PC-3 (cell line): ENCODE data around the gene HSPA1L. TPM values are rescaled to one million over a fixed set of nuclear protein-coding genes. Genes with fewer than 3 reads are reported as not detected.
"Not testable (repeated sequence)": the region's sequence is repeated elsewhere in the genome, so short reads cannot be mapped to it uniquely, and the experiment has no call there.

Experiments used
- ATAC-seq: fragments of 200-7000 bp; cut with Tn5 transposase; 2 replicates; pipeline ENCODE4 v1.9.1; 2020; ENCODE audit warnings: mild to moderate bottlenecking, moderate library complexity
- BruUV-seq: library from RNA; stranded (reverse); fragments of 400-500 nt; replicated peaks from 2 replicates; lab custom pipeline; 2021; lab: Mats Ljungman, UMichigan
- CTCF ChIA-PET: fragments of 300-600 bp; sonication (Branson Sonifier 250); formaldehyde crosslinking; loops from one replicate; lab custom pipeline; 2022; ENCODE audit warnings: antibody characterized with exemption; lab: Charles Lee
- POLR2A ChIA-PET: fragments of 300-600 bp; sonication (Branson Sonifier 250); formaldehyde crosslinking; loops from one replicate; lab custom pipeline; 2022; ENCODE audit warnings: antibody characterized with exemption; ENCODE audit not compliant: unreplicated experiment; lab: Charles Lee
- DNase-seq: peaks from one replicate; pipeline ENCODE4 v3.0.0-alpha.2; 2015
- H2AFZ ChIP-seq: fragments of 300-600 bp; sonication (generic); 2 replicates; pipeline ENCODE4 v1.6.0; 2016; ENCODE audit warnings: antibody characterized with exemption, low read length
- H3F3A ChIP-seq: fragments of 300-600 bp; sonication (generic); one replicate; pipeline ENCODE4 v1.6.0; 2017; ENCODE audit warnings: antibody characterized with exemption, low read length, control low read depth, mild to moderate bottlenecking; ENCODE audit not compliant: unreplicated experiment
- H3K27ac ChIP-seq: fragments of 300-600 bp; sonication (generic); 2 replicates; pipeline ENCODE4 v1.5.1; 2016; ENCODE audit warnings: mild to moderate bottlenecking, low read length
- H3K27me3 ChIP-seq: fragments of 300-600 bp; sonication (generic); 2 replicates; pipeline ENCODE4 v1.6.1; 2016; ENCODE audit warnings: low read length, mixed read lengths
- H3K36me3 ChIP-seq: fragments of 300-600 bp; sonication (generic); 2 replicates; pipeline ENCODE4 v1.6.1; 2016; ENCODE audit warnings: low read depth, mixed run types, low read length, mixed read lengths
- H3K4me1 ChIP-seq: fragments of 300-600 bp; sonication (generic); 2 replicates; pipeline ENCODE4 v1.5.1; 2016; ENCODE audit warnings: low read length; ENCODE audit not compliant: insufficient read depth
- H3K4me2 ChIP-seq: fragments of 300-600 bp; sonication (generic); 2 replicates; pipeline ENCODE4 v1.6.0; 2016; ENCODE audit warnings: low read length
- H3K4me3 ChIP-seq: fragments of 300-600 bp; sonication (generic); 2 replicates; pipeline ENCODE4 v1.5.1; 2016; ENCODE audit warnings: mild to moderate bottlenecking, low read length, mixed read lengths
- H3K79me2 ChIP-seq: fragments of 300-600 bp; sonication (generic); 2 replicates; pipeline ENCODE4 v1.6.1; 2017; ENCODE audit warnings: low read length, mixed read lengths
- H3K9ac ChIP-seq: fragments of 300-600 bp; sonication (generic); 2 replicates; pipeline ENCODE4 v1.6.0; 2016; ENCODE audit warnings: mild to moderate bottlenecking, low read length
- H3K9me2 ChIP-seq: fragments of 300-600 bp; sonication (generic); replicated peaks from 2 replicates; pipeline ENCODE4 v1.6.1; 2016; ENCODE audit warnings: mixed run types, low read length, mixed read lengths
- H3K9me3 ChIP-seq: fragments of 300-600 bp; sonication (generic); 2 replicates; pipeline ENCODE4 v1.6.1; 2016; ENCODE audit warnings: low read length, mixed read lengths
- H4K20me1 ChIP-seq: fragments of 300-600 bp; sonication (generic); 2 replicates; pipeline ENCODE4 v1.6.1; 2016; ENCODE audit warnings: low read length, mixed read lengths
- CTCF ChIP-seq: fragments of 300-600 bp; sonication (generic); conservative IDR thresholded peaks from 2 replicates; pipeline ENCODE4 v1.5.1; 2017; ENCODE audit warnings: antibody characterized with exemption, low read depth, mild to moderate bottlenecking, low read length
- EZH2 ChIP-seq: fragments of 300-600 bp; sonication (generic); IDR thresholded peaks from one replicate; pipeline ENCODE4 v1.6.1; 2017; ENCODE audit warnings: antibody characterized with exemption, mild to moderate bottlenecking, low read length; ENCODE audit not compliant: unreplicated experiment
- EZH2phosphoT487 ChIP-seq: fragments of 300-600 bp; sonication (generic); IDR thresholded peaks from 2 replicates; pipeline ENCODE4 v1.6.1; 2018; ENCODE audit warnings: mild to moderate bottlenecking, antibody characterized with exemption, low read length, borderline replicate concordance
- intact Hi-C: fragments of 100-400 bp; cut with micrococcal nuclease; formaldehyde crosslinking; loops from 2 replicates; pipeline ENCODE4 v1.9.0; 2023
- total RNA-seq: library from RNA; depleted of rRNA; stranded (reverse); fragments of >200 nt; gene quantifications from 2 replicates; pipeline ENCODE4 v1.2.3, GENCODE V29; 2014

HSPA1L gene
- total RNA-seq, 1 experiment from 2014 or later, result 0.26 TPM

GRCh38 chr6:31858707-31859106 lies 43.6 kb upstream of the HSPA1L start:
- H3K9me3 ChIP-seq, result no peaks in the 10 kb centered on the region
- no peak overlapping the region for H3K4me2 ChIP-seq
- H3F3A ChIP-seq, result no peaks in the 10 kb centered on the region
- DNase-seq (no peak), ATAC-seq (no peak)
- no peak overlapping the region for H2AFZ ChIP-seq
- intact Hi-C loops, result no loop called here
- no peak for TF ChIP-seq CTCF
- peaks cover 7% of the 10 kb centered on the region for H3K36me3 ChIP-seq
- 0 out of 2 replicates have a peak, but pooled peaks cover 5% of the 10 kb centered on the region for H3K79me2 ChIP-seq
- H3K27me3 ChIP-seq, result no peaks in the 10 kb centered on the region
- peaks cover 5% of the 10 kb centered on the region; the same call in 1 of the 2 replicates for H3K4me1 ChIP-seq
- H3K9me2 ChIP-seq, result no peaks in the 10 kb centered on the region
- no peak overlapping the region for H3K27ac ChIP-seq
- BruUV-seq, result no TSS peak
- CTCF ChIA-PET, result no interaction called here
- H3K9ac ChIP-seq, result no peak overlapping the region
- POLR2A ChIA-PET, result no interaction called here
- H3K4me3 ChIP-seq, result no peak overlapping the region
- no peaks in the 10 kb centered on the region for H4K20me1 ChIP-seq

DNA sequence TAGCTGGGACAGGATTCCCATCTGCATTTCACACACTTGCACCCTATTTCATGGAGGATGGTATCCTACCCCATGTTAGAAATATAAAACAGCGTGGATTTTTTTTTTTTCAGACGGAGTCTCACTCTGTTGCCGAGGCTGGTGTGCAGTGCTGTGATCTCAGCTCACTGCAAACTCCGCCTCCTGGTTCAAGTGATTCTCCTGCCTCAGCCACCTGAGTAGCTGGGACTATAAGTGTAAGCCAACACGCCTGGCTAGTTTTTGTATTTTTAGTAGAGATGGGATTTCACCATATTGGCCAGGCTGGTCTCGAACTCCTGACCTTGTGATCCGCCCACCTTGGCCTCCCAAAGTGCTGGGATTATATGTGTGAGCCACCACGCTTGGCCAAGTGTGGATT lies 42.7 kb upstream of the HSPA1L start:
- CTCF ChIA-PET, H2AFZ ChIP-seq, H4K20me1 ChIP-seq, H3K4me2 ChIP-seq, intact Hi-C loops, H3K79me2 ChIP-seq, H3K9me3 ChIP-seq, H3K27me3 ChIP-seq, H3F3A ChIP-seq, H3K36me3 ChIP-seq, H3K9ac ChIP-seq, BruUV-seq, POLR2A ChIA-PET, H3K4me1 ChIP-seq, H3K27ac ChIP-seq, H3K9me2 ChIP-seq, DNase-seq, ATAC-seq, H3K4me3 ChIP-seq: not testable (repeated sequence)

DNA sequence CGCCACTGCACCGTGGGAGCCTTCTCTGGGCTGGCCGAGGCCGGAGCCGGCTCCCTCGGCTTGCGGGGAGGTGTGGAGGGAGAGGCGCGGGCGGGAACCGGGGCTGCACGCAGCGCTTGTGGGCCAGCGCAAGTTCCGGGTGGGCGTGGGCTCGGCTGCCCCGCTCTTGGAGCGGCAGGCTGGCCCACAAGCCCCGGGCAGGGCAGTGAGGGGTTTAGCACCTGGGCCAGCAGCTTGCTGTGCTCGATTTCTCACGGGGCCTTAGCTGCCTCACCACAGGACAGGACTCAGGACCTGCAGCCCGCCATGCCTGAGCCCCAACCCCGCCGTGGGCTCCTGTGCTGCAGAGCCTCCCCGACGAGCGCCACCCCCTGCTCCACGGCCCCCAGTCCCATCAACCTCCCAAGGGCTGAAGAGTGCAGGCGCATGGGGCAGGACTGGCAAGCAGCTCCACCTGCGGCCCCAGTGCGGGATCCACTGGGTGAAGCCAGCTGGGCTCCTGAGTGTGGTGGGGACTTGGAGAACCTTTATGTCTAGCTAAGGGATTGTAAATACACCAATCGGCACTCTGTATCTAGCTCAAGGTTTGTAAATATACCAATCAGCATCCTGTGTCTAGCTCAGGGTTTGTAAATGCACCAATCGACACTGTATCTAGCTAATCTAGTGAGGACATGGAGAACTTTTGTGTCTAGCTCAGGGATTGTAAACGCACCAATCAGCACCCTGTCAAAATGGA lies 37.1 kb upstream of the HSPA1L start:
- H3K27me3 ChIP-seq, H3F3A ChIP-seq, H3K9ac ChIP-seq, H3K9me2 ChIP-seq, H3K4me3 ChIP-seq, H3K4me2 ChIP-seq, BruUV-seq, DNase-seq, ATAC-seq, H2AFZ ChIP-seq, H3K4me1 ChIP-seq, intact Hi-C loops, H4K20me1 ChIP-seq, H3K79me2 ChIP-seq, H3K27ac ChIP-seq, H3K36me3 ChIP-seq, H3K9me3 ChIP-seq: not testable (repeated sequence)
- ChIA-PET CTCF (interaction anchor here (0.6 to 0.8 kb wide), 2 partner anchors 10 to 1021 kb away, joined by 4 to 7 read pairs; partner anchors contain the start of gene NEU1), POLR2A (interaction anchor here (0.6 to 1.2 kb wide), 2 partner anchors 11 to 37 kb away, joined by 4 to 6 read pairs; partner anchors contain the start of genes HSPA1A, HSPA1L and NEU1)

GRCh38 chr6:31851485-31851832 lies 36.4 kb upstream of the HSPA1L start:
- H3K4me1 ChIP-seq, result no peaks in the 10 kb centered on the region
- no peaks in the 10 kb centered on the region for H3K79me2 ChIP-seq
- H3K9me2 ChIP-seq, result no peaks in the 10 kb centered on the region
- no peak overlapping the region for H3K9ac ChIP-seq
- H3F3A ChIP-seq, result no peaks in the 10 kb centered on the region
- no peak overlapping the region for H3K4me3 ChIP-seq
- no peaks in the 10 kb centered on the region for H3K27me3 ChIP-seq
- BruUV-seq, result no TSS peak
- no peak overlapping the region for H2AFZ ChIP-seq
- ATAC-seq, result no peak
- H3K9me3 ChIP-seq, result no peaks in the 10 kb centered on the region
- no peaks in the 10 kb centered on the region for H3K36me3 ChIP-seq
- CTCF ChIA-PET, result no interaction called here
- no peaks in the 10 kb centered on the region for H4K20me1 ChIP-seq
- no peak overlapping the region for H3K4me2 ChIP-seq
- H3K27ac ChIP-seq, result no peak overlapping the region
- POLR2A ChIA-PET, result interaction anchor here (0.5 kb wide), 1 partner anchor 10 kb away, joined by 3 read pairs; no protein-coding TSS in a partner anchor
- DNase-seq, result no peak
- intact Hi-C loops, result no loop called here
- no peak for TF ChIP-seq EZH2
- no peak for TF ChIP-seq EZH2phosphoT487
- TF ChIP-seq CTCF, result no peak
